ENCODE measurements around the gene MAPK11.

Gene MAPK11

GRCh38 chr22:50267591-50268390 lies 2.4 kb downstream of the MAPK11 start:
- Histone ChIP-seq H3K79me2 (ENCODE audit: control insufficient read depth, insufficient read depth, low read length) (no peaks in the 10 kb centered on the region), H2BK120ac (ENCODE audit: low read depth, low read length) (no peak overlapping the region), H3K36me3 (ENCODE audit: control insufficient read depth, insufficient read depth, low read length) (no peaks in the 10 kb centered on the region), H2AK5ac (ENCODE audit: low read length) (no peak overlapping the region), H3K18ac (ENCODE audit: low read length) (no peak overlapping the region), H3K4me2 (ENCODE audit: low read length) (no peak overlapping the region), H3K4ac (ENCODE audit: low read depth, low read length) (no peak overlapping the region), H4K8ac (ENCODE audit: low read depth, low read length) (no peak overlapping the region), H3K9ac (ENCODE audit: low read length) (no peak overlapping the region), H3K4me1 (ENCODE audit: control insufficient read depth, low read depth, low read length) (no peaks in the 10 kb centered on the region), H4K5ac (ENCODE audit: low read length) (no peak overlapping the region), H2BK5ac (ENCODE audit: low read length) (no peak overlapping the region), H2BK15ac (replicated peaks; ENCODE audit: low read depth) (no peak overlapping the region), H3K27me3 (ENCODE audit: insufficient read depth, low read length, poor library complexity) (peaks cover 5% of the 10 kb centered on the region), H3K23ac (ENCODE audit: low read length) (no peak overlapping the region), H3K56ac (ENCODE audit: low read length) (no peak overlapping the region), H3K4me3 (ENCODE audit: low read length) (no peak overlapping the region), H3K27ac (ENCODE audit: low read depth, low read length) (no peak overlapping the region), H3K79me1 (ENCODE audit: low read length) (no peaks in the 10 kb centered on the region)
- WGBS (ENCODE audit: extremely low coverage, insufficient coverage, low lambda C conversion rate) = no CpG with 5 or more reads among the region's 75 CpGs
- DNase-seq = no peak

DNA sequence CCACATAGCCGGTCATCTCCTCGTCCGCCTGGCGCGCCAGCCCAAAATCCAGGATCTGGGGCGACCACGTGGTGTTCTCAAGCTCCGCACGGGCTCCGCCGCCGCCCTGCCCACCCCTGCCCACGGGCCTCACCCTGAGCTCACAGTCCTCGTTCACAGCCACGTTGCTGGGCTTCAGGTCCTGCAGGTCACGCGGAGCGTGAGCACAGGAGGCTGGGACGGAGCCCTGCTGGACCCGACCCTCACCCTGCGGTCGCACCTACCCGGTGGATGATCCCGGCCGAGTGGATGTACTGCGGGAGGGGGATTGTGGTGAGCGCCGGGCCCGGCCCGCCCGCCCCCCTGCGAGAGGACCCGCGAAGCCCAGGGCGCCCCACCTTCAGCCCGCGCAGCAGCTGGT lies 3.2 kb downstream of the MAPK11 start:
- Histone ChIP-seq H2BK5ac (ENCODE audit: low read length) (no peak overlapping the region), H3K9ac (ENCODE audit: low read length) (no peak overlapping the region), H3K36me3 (ENCODE audit: control insufficient read depth, insufficient read depth, low read length) (no peaks in the 10 kb centered on the region), H3K23ac (ENCODE audit: low read length) (no peak overlapping the region), H3K79me1 (ENCODE audit: low read length) (no peaks in the 10 kb centered on the region), H3K18ac (ENCODE audit: low read length) (no peak overlapping the region), H3K56ac (ENCODE audit: low read length) (no peak overlapping the region), H2AK5ac (ENCODE audit: low read length) (no peak overlapping the region), H3K27ac (ENCODE audit: low read depth, low read length) (no peak overlapping the region), H3K4me2 (ENCODE audit: low read length) (no peak overlapping the region), H3K4me1 (ENCODE audit: control insufficient read depth, low read depth, low read length) (no peaks in the 10 kb centered on the region), H3K4me3 (ENCODE audit: low read length) (no peak overlapping the region), H3K27me3 (ENCODE audit: insufficient read depth, low read length, poor library complexity) (peaks cover 5% of the 10 kb centered on the region), H4K8ac (ENCODE audit: low read depth, low read length) (no peak overlapping the region), H2BK15ac (replicated peaks; ENCODE audit: low read depth) (no peak overlapping the region), H3K79me2 (ENCODE audit: control insufficient read depth, insufficient read depth, low read length) (no peaks in the 10 kb centered on the region), H3K4ac (ENCODE audit: low read depth, low read length) (no peak overlapping the region), H4K5ac (ENCODE audit: low read length) (no peak overlapping the region), H2BK120ac (ENCODE audit: low read depth, low read length) (no peak overlapping the region)
- no peak for DNase-seq
- no CpG with 5 or more reads among the region's 37 CpGs for WGBS (ENCODE audit: extremely low coverage, insufficient coverage, low lambda C conversion rate)

- H2AK5ac ChIP-seq (ENCODE audit: low read length) = no peak overlapping the region
- no peak overlapping the region for H3K9ac ChIP-seq (ENCODE audit: low read length)
- no peak overlapping the region for H3K4me2 ChIP-seq (ENCODE audit: low read length)
- no peak for DNase-seq
- no peaks in the 10 kb centered on the region for H3K79me2 ChIP-seq (ENCODE audit: control insufficient read depth, insufficient read depth, low read length)
- no peak overlapping the region for H2BK15ac ChIP-seq (replicated peaks; ENCODE audit: low read depth)
- H3K4me1 ChIP-seq (ENCODE audit: control insufficient read depth, low read depth, low read length) = no peaks in the 10 kb centered on the region
- WGBS (ENCODE audit: extremely low coverage, insufficient coverage, low lambda C conversion rate) = no CpG with 5 or more reads among the region's 15 CpGs
- no peak overlapping the region for H2BK120ac ChIP-seq (ENCODE audit: low read depth, low read length)
- H3K79me1 ChIP-seq (ENCODE audit: low read length) = no peaks in the 10 kb centered on the region
- H3K4me3 ChIP-seq (ENCODE audit: low read length) = no peak overlapping the region
- no peak overlapping the region for H3K56ac ChIP-seq (ENCODE audit: low read length)
- H4K5ac ChIP-seq (ENCODE audit: low read length) = no peak overlapping the region
- H3K27ac ChIP-seq (ENCODE audit: low read depth, low read length) = no peak overlapping the region
- peaks cover 5% of the 10 kb centered on the region for H3K27me3 ChIP-seq (ENCODE audit: insufficient read depth, low read length, poor library complexity)
- H3K4ac ChIP-seq (ENCODE audit: low read depth, low read length) = no peak overlapping the region
- H2BK5ac ChIP-seq (ENCODE audit: low read length) = no peak overlapping the region
- H4K8ac ChIP-seq (ENCODE audit: low read depth, low read length) = no peak overlapping the region
- H3K23ac ChIP-seq (ENCODE audit: low read length) = no peak overlapping the region
- no peak overlapping the region for H3K18ac ChIP-seq (ENCODE audit: low read length)
- no peaks in the 10 kb centered on the region for H3K36me3 ChIP-seq (ENCODE audit: control insufficient read depth, insufficient read depth, low read length)
Observed at GRCh38 chr22:50264946-50265669, 5.1 kb downstream of the MAPK11 start.

- WGBS (ENCODE audit: extremely low coverage, insufficient coverage, low lambda C conversion rate) = no CpG with 5 or more reads among the region's 15 CpGs
- Histone ChIP-seq H3K9ac (ENCODE audit: low read length) (no peak overlapping the region), H3K27ac (ENCODE audit: low read depth, low read length) (no peak overlapping the region), H3K56ac (ENCODE audit: low read length) (no peak overlapping the region), H3K4me2 (ENCODE audit: low read length) (no peak overlapping the region), H3K27me3 (ENCODE audit: insufficient read depth, low read length, poor library complexity) (peaks cover 1% of the 10 kb centered on the region), H3K79me2 (ENCODE audit: control insufficient read depth, insufficient read depth, low read length) (no peaks in the 10 kb centered on the region), H3K4me1 (ENCODE audit: control insufficient read depth, low read depth, low read length) (no peaks in the 10 kb centered on the region), H3K4me3 (ENCODE audit: low read length) (no peak overlapping the region), H2BK120ac (ENCODE audit: low read depth, low read length) (no peak overlapping the region), H2AK5ac (ENCODE audit: low read length) (no peak overlapping the region), H3K36me3 (ENCODE audit: control insufficient read depth, insufficient read depth, low read length) (no peaks in the 10 kb centered on the region), H3K79me1 (ENCODE audit: low read length) (no peaks in the 10 kb centered on the region), H4K8ac (ENCODE audit: low read depth, low read length) (no peak overlapping the region), H3K4ac (ENCODE audit: low read depth, low read length) (no peak overlapping the region), H3K23ac (ENCODE audit: low read length) (no peak overlapping the region), H3K18ac (ENCODE audit: low read length) (no peak overlapping the region), H2BK15ac (replicated peaks; ENCODE audit: low read depth) (no peak overlapping the region), H4K5ac (ENCODE audit: low read length) (no peak overlapping the region), H2BK5ac (ENCODE audit: low read length) (no peak overlapping the region)
- DNase-seq = no peak
Observed at GRCh38 chr22:50264104-50264745, 6.0 kb downstream of the MAPK11 start.

GRCh38 chr22:50262973-50263617 lies 7.1 kb downstream of the MAPK11 start:
- H3K79me2 ChIP-seq (ENCODE audit: control insufficient read depth, insufficient read depth, low read length) = no peaks in the 10 kb centered on the region
- no CpG with 5 or more reads among the region's 9 CpGs for WGBS (ENCODE audit: extremely low coverage, insufficient coverage, low lambda C conversion rate)
- H3K23ac ChIP-seq (ENCODE audit: low read length) = no peak overlapping the region
- no peak overlapping the region for H3K56ac ChIP-seq (ENCODE audit: low read length)
- H2AK5ac ChIP-seq (ENCODE audit: low read length) = no peak overlapping the region
- H2BK15ac ChIP-seq (replicated peaks; ENCODE audit: low read depth) = no peak overlapping the region
- H3K79me1 ChIP-seq (ENCODE audit: low read length) = no peaks in the 10 kb centered on the region
- H4K8ac ChIP-seq (ENCODE audit: low read depth, low read length) = no peak overlapping the region
- DNase-seq = no peak
- no peak overlapping the region for H3K9ac ChIP-seq (ENCODE audit: low read length)
- H3K4ac ChIP-seq (ENCODE audit: low read depth, low read length) = no peak overlapping the region
- H2BK120ac ChIP-seq (ENCODE audit: low read depth, low read length) = no peak overlapping the region
- H3K4me2 ChIP-seq (ENCODE audit: low read length) = no peak overlapping the region
- H2BK5ac ChIP-seq (ENCODE audit: low read length) = no peak overlapping the region
- H3K27ac ChIP-seq (ENCODE audit: low read depth, low read length) = no peak overlapping the region
- H3K4me1 ChIP-seq (ENCODE audit: control insufficient read depth, low read depth, low read length) = no peaks in the 10 kb centered on the region
- H3K4me3 ChIP-seq (ENCODE audit: low read length) = no peak overlapping the region
- no peaks in the 10 kb centered on the region for H3K36me3 ChIP-seq (ENCODE audit: control insufficient read depth, insufficient read depth, low read length)
- H3K18ac ChIP-seq (ENCODE audit: low read length) = no peak overlapping the region
- no peak overlapping the region for H4K5ac ChIP-seq (ENCODE audit: low read length)
- no peaks in the 10 kb centered on the region for H3K27me3 ChIP-seq (ENCODE audit: insufficient read depth, low read length, poor library complexity)
